Measurements from ENCODE around the gene RUSC1.

Gene RUSC1

GRCh38 chr1:155360051-155360450, 39.4 kb downstream of the RUSC1 start:
- Histone ChIP-seq H2AFZ (no peak overlapping the region), H3K4me1 (no peaks in the 10 kb centered on the region), H3K4me2 (ENCODE audit: low read length) (no peak overlapping the region), H3K27ac (no peak overlapping the region), H3K27me3 (ENCODE audit: control insufficient read depth, insufficient read depth, low read length) (no peaks in the 10 kb centered on the region), H3K36me3 (ENCODE audit: control insufficient read depth, insufficient read depth, low read length) (no peaks in the 10 kb centered on the region), H3K9ac (no peak overlapping the region), H3K79me2 (no peaks in the 10 kb centered on the region), H3K9me3 (ENCODE audit: control insufficient read depth, low read length) (no peaks in the 10 kb centered on the region), H3K4me3 (ENCODE audit: low read depth, low read length) (no peak overlapping the region)
- no peak for TF ChIP-seq CTCF (IDR thresholded peaks at IDR 0.05)

- no peak overlapping the region for H3K9ac ChIP-seq
- no peaks in the 10 kb centered on the region for H3K36me3 ChIP-seq (ENCODE audit: control insufficient read depth, insufficient read depth, low read length)
- peak overlapping the region; percentile 44 for H3K4me2 ChIP-seq (ENCODE audit: low read length)
- H3K27ac ChIP-seq = no peak overlapping the region
- no peaks in the 10 kb centered on the region for H3K79me2 ChIP-seq
- H3K27me3 ChIP-seq (ENCODE audit: control insufficient read depth, insufficient read depth, low read length) = no peaks in the 10 kb centered on the region
- no peak overlapping the region for H2AFZ ChIP-seq
- peak overlapping the region; percentile 6 for H3K4me3 ChIP-seq (ENCODE audit: low read depth, low read length)
- no peak for TF ChIP-seq CTCF (IDR thresholded peaks at IDR 0.05)
- no peaks in the 10 kb centered on the region for H3K4me1 ChIP-seq
- no peaks in the 10 kb centered on the region for H3K9me3 ChIP-seq (ENCODE audit: control insufficient read depth, low read length)
Observed at GRCh38 chr1:155379180-155379579, 58.5 kb downstream of the RUSC1 start.

GRCh38 chr1:155379631-155380090, 59.0 kb downstream of the RUSC1 start:
- Histone ChIP-seq H3K27me3 (ENCODE audit: control insufficient read depth, insufficient read depth, low read length) (no peaks in the 10 kb centered on the region), H3K4me1 (no peaks in the 10 kb centered on the region), H3K9ac (no peak overlapping the region), H3K4me3 (ENCODE audit: low read depth, low read length) (peak overlapping the region; percentile 6), H3K9me3 (ENCODE audit: control insufficient read depth, low read length) (no peaks in the 10 kb centered on the region), H3K79me2 (no peaks in the 10 kb centered on the region), H3K36me3 (ENCODE audit: control insufficient read depth, insufficient read depth, low read length) (no peaks in the 10 kb centered on the region), H3K27ac (peak overlapping the region; percentile 36), H3K4me2 (ENCODE audit: low read length) (peak overlapping the region; percentile 44), H2AFZ (no peak overlapping the region)
- TF ChIP-seq CTCF (IDR thresholded peaks at IDR 0.05) = no peak
